HEK293 (cell line): ENCODE data around the gene STX16.
A peak's percentile ranks its signal among the peaks of the same experiment; 100 is the strongest.

ENCODE experiments used
- AEBP2 ChIP-seq: fragments of 450-650 bp; formaldehyde crosslinking; IDR thresholded peaks from 2 replicates; pipeline ENCODE4 v1.5.1; 2016; ENCODE audit warnings: missing biosample characterization, missing genetic modification characterization, borderline replicate concordance
- BCL6B ChIP-seq: fragments of 450-650 bp; formaldehyde crosslinking; IDR thresholded peaks from 2 replicates; pipeline ENCODE4 v1.5.1; 2017; ENCODE audit warnings: missing biosample characterization, missing genetic modification characterization
- GFI1B ChIP-seq: fragments of 450-650 bp; formaldehyde crosslinking; IDR thresholded peaks from 2 replicates; pipeline ENCODE4 v1.5.1; 2016; ENCODE audit warnings: missing biosample characterization, missing genetic modification characterization
- KLF1 ChIP-seq: fragments of 450-650 bp; formaldehyde crosslinking; IDR thresholded peaks from 2 replicates; pipeline ENCODE4 v1.5.1; 2016; ENCODE audit warnings: missing biosample characterization, missing genetic modification characterization
- MEIS1 ChIP-seq: sonication (generic); formaldehyde crosslinking; IDR thresholded peaks from 2 replicates; pipeline ENCODE4 v1.8.1; 2022; ENCODE audit warnings: missing genetic modification reagents, mild to moderate bottlenecking, borderline replicate concordance
- SALL2 ChIP-seq: fragments of 450-650 bp; formaldehyde crosslinking; IDR thresholded peaks from 2 replicates; pipeline ENCODE4 v1.5.0; 2017; ENCODE audit warnings: missing biosample characterization, mild to moderate bottlenecking, missing genetic modification characterization, borderline replicate concordance
- SCRT2 ChIP-seq: fragments of 450-650 bp; formaldehyde crosslinking; IDR thresholded peaks from 2 replicates; pipeline ENCODE4 v1.5.1; 2016; ENCODE audit warnings: missing biosample characterization, missing genetic modification characterization
- TCF7L2 ChIP-seq: IDR thresholded peaks from 2 replicates; pipeline ENCODE4 v1.6.1; 2011; ENCODE audit warnings: low read depth, mild to moderate bottlenecking, inconsistent platforms, low read length, moderate library complexity, borderline replicate concordance
- ZBTB49 ChIP-seq: fragments of 450-650 bp; formaldehyde crosslinking; IDR thresholded peaks from 2 replicates; pipeline ENCODE4 v1.5.1; 2016; ENCODE audit warnings: missing biosample characterization, missing genetic modification characterization, low read depth
- ZEB2 ChIP-seq: fragments of 450-650 bp; formaldehyde crosslinking; IDR thresholded peaks from 2 replicates; pipeline ENCODE4 v1.5.1; 2016; ENCODE audit warnings: missing biosample characterization, missing genetic modification characterization
- ZFHX2 ChIP-seq: fragments of 450-650 bp; formaldehyde crosslinking; conservative IDR thresholded peaks from 2 replicates; pipeline ENCODE4 v1.5.1; 2016; ENCODE audit warnings: missing biosample characterization, missing genetic modification characterization
- ZIC2 ChIP-seq: fragments of 450-650 bp; formaldehyde crosslinking; IDR thresholded peaks from 2 replicates; pipeline ENCODE4 v1.5.1; 2016; ENCODE audit warnings: missing biosample characterization, missing genetic modification characterization
- ZNF121 ChIP-seq: fragments of 450-650 bp; formaldehyde crosslinking; IDR thresholded peaks from 2 replicates; pipeline ENCODE4 v1.5.1; 2016; ENCODE audit warnings: missing biosample characterization, missing genetic modification characterization
- ZNF138 ChIP-seq: fragments of 450-650 bp; formaldehyde crosslinking; IDR thresholded peaks from 2 replicates; pipeline ENCODE4 v1.5.1; 2016; ENCODE audit warnings: missing biosample characterization, missing genetic modification characterization, borderline replicate concordance
- ZNF157 ChIP-seq: fragments of 450-650 bp; formaldehyde crosslinking; IDR thresholded peaks from 2 replicates; pipeline ENCODE4 v1.5.1; 2016; ENCODE audit warnings: missing biosample characterization, missing genetic modification characterization
- ZNF174 ChIP-seq: fragments of 450-650 bp; formaldehyde crosslinking; IDR thresholded peaks from 2 replicates; pipeline ENCODE4 v1.5.0; 2017; ENCODE audit warnings: missing biosample characterization, mild to moderate bottlenecking, missing genetic modification characterization
- ZNF26 ChIP-seq: fragments of 450-650 bp; formaldehyde crosslinking; IDR thresholded peaks from 2 replicates; pipeline ENCODE4 v1.5.1; 2016; ENCODE audit warnings: missing biosample characterization, missing genetic modification characterization
- ZNF311 ChIP-seq: fragments of 450-650 bp; formaldehyde crosslinking; IDR thresholded peaks from 2 replicates; pipeline ENCODE4 v1.5.1; 2017; ENCODE audit warnings: missing biosample characterization, missing genetic modification characterization, borderline replicate concordance
- ZNF350 ChIP-seq: fragments of 450-650 bp; formaldehyde crosslinking; IDR thresholded peaks from 2 replicates; pipeline ENCODE4 v1.5.0; 2017; ENCODE audit warnings: missing biosample characterization, mild to moderate bottlenecking, missing genetic modification characterization
- ZNF707 ChIP-seq: fragments of 450-650 bp; formaldehyde crosslinking; IDR thresholded peaks from 2 replicates; pipeline ENCODE4 v1.5.1; 2016; ENCODE audit warnings: missing biosample characterization, missing genetic modification characterization
- ZSCAN18 ChIP-seq: fragments of 450-650 bp; formaldehyde crosslinking; IDR thresholded peaks from 2 replicates; pipeline ENCODE4 v1.5.1; 2016; ENCODE audit warnings: missing biosample characterization, missing genetic modification characterization
- TF ChIP-seq, protein P1 (sequence below): fragments of 450-650 bp; formaldehyde crosslinking; IDR thresholded peaks from 2 replicates; pipeline ENCODE4 v1.5.1; 2016; ENCODE audit warnings: missing biosample characterization, missing genetic modification characterization
- TF ChIP-seq, protein P2 (sequence below): fragments of 450-650 bp; formaldehyde crosslinking; IDR thresholded peaks from 2 replicates; pipeline ENCODE4 v1.5.1; 2016; ENCODE audit warnings: missing biosample characterization, missing genetic modification characterization
- TF ChIP-seq, protein P3 (sequence below): fragments of 450-650 bp; formaldehyde crosslinking; IDR thresholded peaks from 2 replicates; pipeline ENCODE4 v1.5.1; 2017; ENCODE audit warnings: missing biosample characterization, missing genetic modification characterization

STX16 gene

DNA sequence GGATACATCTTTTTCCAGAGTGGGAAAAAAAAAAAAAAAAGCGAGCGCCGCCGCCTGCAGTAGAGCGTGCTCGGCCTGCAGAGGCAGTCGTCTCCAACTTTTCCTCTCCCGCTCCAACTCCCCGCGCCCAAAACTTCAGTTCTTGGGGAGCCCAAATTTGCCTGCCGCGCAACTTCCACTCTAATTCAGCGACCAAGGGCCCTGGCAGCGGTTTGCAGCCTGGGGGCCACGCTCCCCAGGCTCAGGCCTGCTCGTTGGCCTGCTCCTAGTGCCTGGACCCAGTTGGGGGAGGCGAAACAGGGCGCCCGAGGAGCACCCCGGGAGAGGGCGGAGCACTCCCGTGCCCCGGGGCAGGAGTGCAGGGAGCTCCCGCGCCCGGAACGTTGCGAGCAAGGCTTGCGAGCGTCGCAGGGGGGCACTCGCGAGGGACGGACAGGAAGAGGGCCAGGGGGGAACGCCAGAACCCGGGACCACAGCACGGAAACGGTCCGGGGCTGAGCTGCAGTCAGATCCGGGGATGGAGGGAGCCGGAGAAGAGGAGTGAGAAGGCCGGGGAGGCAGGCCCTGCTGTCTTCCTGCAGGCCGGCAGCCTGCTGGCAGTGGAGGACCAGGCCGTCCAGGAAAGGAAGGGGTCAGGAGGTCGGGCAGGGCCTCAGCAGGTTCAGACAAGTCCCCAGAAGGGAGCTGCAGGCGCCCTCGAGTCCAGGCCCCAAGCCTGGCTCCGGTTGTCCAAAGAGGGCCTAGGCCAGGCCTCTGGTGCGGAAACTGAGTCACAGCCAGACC lies at the start of gene STX16 (continued):
- TF ChIP-seq MEIS1 (CRISPR knock-in tag) (no peak; the same call in 1 of the 2 replicates), ZFHX2 (tag by site-specific recombination) (peak; percentile 48), SALL2 (tag by site-specific recombination) (no peak), ZEB2 (peak; percentile 97), KLF1 (tag by site-specific recombination) (peak; percentile 91), AEBP2 (tag by site-specific recombination) (peak; percentile 99), ZNF157 (no peak), TCF7L2 (no peak), ZNF707 (tag by site-specific recombination) (peak; percentile 69), ZIC2 (peak; percentile 89), SCRT2 (tag by site-specific recombination) (peak; percentile 80), ZBTB49 (tag by site-specific recombination) (peak; percentile 59; the same call in 1 of the 2 replicates), ZNF121 (tag by site-specific recombination) (peak; percentile 82), ZNF311 (no peak), ZNF26 (tag by site-specific recombination) (peak; percentile 28; the same call in 1 of the 2 replicates), ZNF138 (tag by site-specific recombination) (peak; percentile 16; the same call in 1 of the 2 replicates), ZNF350 (tag by site-specific recombination) (no peak), BCL6B (no peak), ZSCAN18 (tag by site-specific recombination) (peak; percentile 100), ZNF174 (peak; percentile 24; the same call in 1 of the 2 replicates), GFI1B (tag by site-specific recombination) (no peak; the same call in 1 of the 2 replicates)
- TF ChIP-seq, protein P1, sequence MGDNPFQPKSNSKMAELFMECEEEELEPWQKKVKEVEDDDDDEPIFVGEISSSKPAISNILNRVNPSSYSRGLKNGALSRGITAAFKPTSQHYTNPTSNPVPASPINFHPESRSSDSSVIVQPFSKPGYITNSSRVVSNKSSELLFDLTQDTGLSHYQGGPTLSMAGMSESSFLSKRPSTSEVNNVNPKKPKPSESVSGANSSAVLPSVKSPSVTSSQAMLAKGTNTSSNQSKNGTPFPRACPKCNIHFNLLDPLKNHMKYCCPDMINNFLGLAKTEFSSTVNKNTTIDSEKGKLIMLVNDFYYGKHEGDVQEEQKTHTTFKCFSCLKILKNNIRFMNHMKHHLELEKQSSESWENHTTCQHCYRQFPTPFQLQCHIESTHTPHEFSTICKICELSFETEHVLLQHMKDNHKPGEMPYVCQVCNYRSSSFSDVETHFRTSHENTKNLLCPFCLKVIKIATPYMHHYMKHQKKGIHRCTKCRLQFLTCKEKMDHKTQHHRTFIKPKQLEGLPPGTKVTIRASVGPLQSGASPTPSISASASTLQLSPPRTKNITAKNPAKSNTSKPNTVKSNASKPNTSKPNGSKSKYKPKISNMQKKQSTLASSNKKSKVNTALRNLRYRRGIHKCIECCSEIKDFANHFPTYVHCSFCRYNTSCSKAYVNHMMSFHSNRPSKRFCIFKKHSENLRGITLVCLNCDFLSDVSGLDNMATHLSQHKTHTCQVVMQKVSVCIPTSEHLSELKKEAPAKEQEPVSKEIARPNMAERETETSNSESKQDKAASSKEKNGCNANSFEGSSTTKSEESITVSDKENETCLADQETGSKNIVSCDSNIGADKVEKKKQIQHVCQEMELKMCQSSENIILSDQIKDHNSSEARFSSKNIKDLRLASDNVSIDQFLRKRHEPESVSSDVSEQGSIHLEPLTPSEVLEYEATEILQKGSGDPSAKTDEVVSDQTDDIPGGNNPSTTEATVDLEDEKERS, result peak; percentile 96
- TF ChIP-seq, protein P2, sequence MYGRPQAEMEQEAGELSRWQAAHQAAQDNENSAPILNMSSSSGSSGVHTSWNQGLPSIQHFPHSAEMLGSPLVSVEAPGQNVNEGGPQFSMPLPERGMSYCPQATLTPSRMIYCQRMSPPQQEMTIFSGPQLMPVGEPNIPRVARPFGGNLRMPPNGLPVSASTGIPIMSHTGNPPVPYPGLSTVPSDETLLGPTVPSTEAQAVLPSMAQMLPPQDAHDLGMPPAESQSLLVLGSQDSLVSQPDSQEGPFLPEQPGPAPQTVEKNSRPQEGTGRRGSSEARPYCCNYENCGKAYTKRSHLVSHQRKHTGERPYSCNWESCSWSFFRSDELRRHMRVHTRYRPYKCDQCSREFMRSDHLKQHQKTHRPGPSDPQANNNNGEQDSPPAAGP (tag by site-specific recombination), result peak; percentile 100
- TF ChIP-seq, protein P3, sequence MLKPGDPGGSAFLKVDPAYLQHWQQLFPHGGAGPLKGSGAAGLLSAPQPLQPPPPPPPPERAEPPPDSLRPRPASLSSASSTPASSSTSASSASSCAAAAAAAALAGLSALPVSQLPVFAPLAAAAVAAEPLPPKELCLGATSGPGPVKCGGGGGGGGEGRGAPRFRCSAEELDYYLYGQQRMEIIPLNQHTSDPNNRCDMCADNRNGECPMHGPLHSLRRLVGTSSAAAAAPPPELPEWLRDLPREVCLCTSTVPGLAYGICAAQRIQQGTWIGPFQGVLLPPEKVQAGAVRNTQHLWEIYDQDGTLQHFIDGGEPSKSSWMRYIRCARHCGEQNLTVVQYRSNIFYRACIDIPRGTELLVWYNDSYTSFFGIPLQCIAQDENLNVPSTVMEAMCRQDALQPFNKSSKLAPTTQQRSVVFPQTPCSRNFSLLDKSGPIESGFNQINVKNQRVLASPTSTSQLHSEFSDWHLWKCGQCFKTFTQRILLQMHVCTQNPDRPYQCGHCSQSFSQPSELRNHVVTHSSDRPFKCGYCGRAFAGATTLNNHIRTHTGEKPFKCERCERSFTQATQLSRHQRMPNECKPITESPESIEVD (tag by site-specific recombination), result peak; percentile 50; the same call in 1 of the 2 replicates
